ENCODE results near the gene TSFM. TPM values are rescaled to one million over a fixed set of nuclear protein-coding genes. Genes with fewer than 3 reads are reported as not detected.

TSFM gene
- total and polyA plus RNA-seq, 4 donors: 17.1 to 40.0 (median 26.0) TPM

GRCh38 chr12:57759360-57759980 is 23.1 kb upstream of the TSFM start:
- Histone ChIP-seq H3K9me3 (ENCODE audit: control insufficient read depth in 4 of 4, insufficient read depth in 3 of 4, low read length in 3 of 4) (peaks cover 0 to 5% (median 0%) of the 10 kb centered on the region in 4 donors), H3K27ac (ENCODE audit: low read depth in 1 of 2, low read length in 1 of 2) (no peak overlapping the region), H3K36me3 (ENCODE audit: control insufficient read depth in 4 of 4, insufficient read depth in 4 of 4, low read length in 4 of 4) (peaks cover 0 to 12% (median 0%) of the 10 kb centered on the region in 4 donors), H3K9ac (ENCODE audit: insufficient read depth in 1 of 2, low read length in 2 of 2) (no peak overlapping the region), H3K4me3 (no peak overlapping the region), H3K27me3 (ENCODE audit: control insufficient read depth in 3 of 3, insufficient read depth in 3 of 3, low read length in 2 of 3) (peaks cover 0 to 20% (median 17%) of the 10 kb centered on the region in 3 donors), H3K4me1 (ENCODE audit: control insufficient read depth in 5 of 5, insufficient read depth in 5 of 5, low read length in 5 of 5) (peaks cover 2 to 12% (median 4%) of the 10 kb centered on the region in 5 donors)
- no peak for ATAC-seq (ENCODE audit: insufficient read depth, low FRiP score)
- TF ChIP-seq CTCF (IDR thresholded peaks at IDR 0.05; ENCODE audit: control extremely low read depth, extremely low read depth): peak; percentile 14
- DNase-seq: no peak
- 45 to 48% methylated on average over 3 of the region's 3 CpGs for WGBS, 2 donors

- peak in 1 of 3 donors; percentile 55 for DNase-seq
- Histone ChIP-seq H3K36me3 (ENCODE audit: control insufficient read depth in 4 of 4, insufficient read depth in 4 of 4, low read length in 4 of 4) (peaks cover 0 to 12% (median 0%) of the 10 kb centered on the region in 4 donors), H3K9me3 (ENCODE audit: control insufficient read depth in 4 of 4, insufficient read depth in 3 of 4, low read length in 3 of 4) (peaks cover 0 to 5% (median 0%) of the 10 kb centered on the region in 4 donors), H3K4me1 (ENCODE audit: control insufficient read depth in 5 of 5, insufficient read depth in 5 of 5, low read length in 5 of 5) (peaks cover 0 to 18% (median 4%) of the 10 kb centered on the region in 5 donors), H3K27me3 (ENCODE audit: control insufficient read depth in 3 of 3, insufficient read depth in 3 of 3, low read length in 2 of 3) (peaks cover 0 to 30% (median 27%) of the 10 kb centered on the region in 3 donors), H3K4me3 (no peak overlapping the region), H3K27ac (ENCODE audit: low read depth in 1 of 2, low read length in 1 of 2) (no peak overlapping the region), H3K9ac (ENCODE audit: insufficient read depth in 1 of 2, low read length in 2 of 2) (no peak overlapping the region)
- no peak for TF ChIP-seq CTCF (IDR thresholded peaks at IDR 0.05; ENCODE audit: control extremely low read depth, extremely low read depth)
- 95 to 97% methylated on average over 3 of the region's 3 CpGs for WGBS, 2 donors
- no peak for ATAC-seq (ENCODE audit: insufficient read depth, low FRiP score)
These were observed 22.1 kb upstream of the TSFM start for GRCh38 chr12:57760347-57760982.

GRCh38 chr12:57761391-57761998 is 21.1 kb upstream of the TSFM start:
- H3K9ac ChIP-seq (ENCODE audit: insufficient read depth in 1 of 2, low read length in 2 of 2): no peak overlapping the region
- DNase-seq (no peak), ATAC-seq (ENCODE audit: insufficient read depth, low FRiP score) (no peak)
- TF ChIP-seq CTCF (IDR thresholded peaks at IDR 0.05; ENCODE audit: control extremely low read depth, extremely low read depth): no peak
- 95% methylated on average over 4 of the region's 4 CpGs for WGBS, 2 donors
- H3K9me3 ChIP-seq (ENCODE audit: control insufficient read depth in 4 of 4, insufficient read depth in 3 of 4, low read length in 3 of 4): peaks cover 0 to 5% (median 0%) of the 10 kb centered on the region in 4 donors
- H3K4me3 ChIP-seq: no peak overlapping the region
- peaks cover 0 to 39% (median 37%) of the 10 kb centered on the region in 3 donors for H3K27me3 ChIP-seq (ENCODE audit: control insufficient read depth in 3 of 3, insufficient read depth in 3 of 3, low read length in 2 of 3)
- H3K36me3 ChIP-seq (ENCODE audit: control insufficient read depth in 4 of 4, insufficient read depth in 4 of 4, low read length in 4 of 4): peaks cover 0 to 12% (median 0%) of the 10 kb centered on the region in 4 donors
- H3K4me1 ChIP-seq (ENCODE audit: control insufficient read depth in 5 of 5, insufficient read depth in 5 of 5, low read length in 5 of 5): peaks cover 0 to 20% (median 1%) of the 10 kb centered on the region in 5 donors
- H3K27ac ChIP-seq (ENCODE audit: low read depth in 1 of 2, low read length in 1 of 2): no peak overlapping the region

Measured in lung (tissue), 12 donors.